T-helper 1 cell treated with Interleukin-12 subunit alpha and Interleukin-12 subunit beta and Interleukin-4 antibody, amounts not matched to agents 30 μg/mL and 1 μg/mL, for 36 hours (primary cell): ENCODE measurements around the gene PSG2.
"Not testable (repeated sequence)": the region's sequence is repeated elsewhere in the genome, so short reads cannot be mapped to it uniquely, and the experiment has no call there.

Experiments used
- H3K27ac Mint-ChIP-seq: one replicate; pipeline ENCODE4 v1.8.0; 2021; ENCODE audit warnings: mild to moderate bottlenecking, mixed read lengths
- H3K27me3 Mint-ChIP-seq: one replicate; pipeline ENCODE4 v1.8.0; 2021; ENCODE audit warnings: low read depth, mixed read lengths
- H3K36me3 Mint-ChIP-seq: one replicate; pipeline ENCODE4 v1.8.0; 2021; ENCODE audit warnings: low read depth, mixed read lengths
- H3K4me1 Mint-ChIP-seq: one replicate; pipeline ENCODE4 v1.8.0; 2021; ENCODE audit warnings: low read depth, mixed read lengths
- H3K4me3 Mint-ChIP-seq: one replicate; pipeline ENCODE4 v1.8.0; 2021; ENCODE audit warnings: mild to moderate bottlenecking, moderate library complexity, mixed read lengths
- H3K9me3 Mint-ChIP-seq: one replicate; pipeline ENCODE4 v1.8.0; 2021; ENCODE audit warnings: mixed read lengths

PSG2 gene

GRCh38 chr19:43098416-43098815, 15.9 kb upstream of the PSG2 start:
- peaks cover 12% of the 10 kb centered on the region for H3K9me3 Mint-ChIP-seq
- H3K36me3 Mint-ChIP-seq, H3K4me3 Mint-ChIP-seq, H3K27me3 Mint-ChIP-seq, H3K27ac Mint-ChIP-seq, H3K4me1 Mint-ChIP-seq: not testable (repeated sequence)

- not testable (repeated sequence) for H3K27ac Mint-ChIP-seq, H3K9me3 Mint-ChIP-seq, H3K4me1 Mint-ChIP-seq
Measured at GRCh38 chr19:43087702-43088340, 5.3 kb upstream of the PSG2 start.

GRCh38 chr19:43085796-43086530, 3.5 kb upstream of the PSG2 start:
- not testable (repeated sequence) for H3K36me3 Mint-ChIP-seq, H3K27me3 Mint-ChIP-seq, H3K27ac Mint-ChIP-seq, H3K4me3 Mint-ChIP-seq, H3K4me1 Mint-ChIP-seq, H3K9me3 Mint-ChIP-seq

More at GRCh38 chr19:43087702-43088340, 5.3 kb upstream of the PSG2 start:
- not testable (repeated sequence) for H3K36me3 Mint-ChIP-seq, H3K4me3 Mint-ChIP-seq, H3K27me3 Mint-ChIP-seq

- H3K4me1 Mint-ChIP-seq, H3K36me3 Mint-ChIP-seq, H3K27ac Mint-ChIP-seq, H3K9me3 Mint-ChIP-seq, H3K27me3 Mint-ChIP-seq, H3K4me3 Mint-ChIP-seq: not testable (repeated sequence)
Measured at GRCh38 chr19:43084196-43084832, 1.8 kb upstream of the PSG2 start.

- H3K27me3 Mint-ChIP-seq, H3K4me1 Mint-ChIP-seq, H3K27ac Mint-ChIP-seq, H3K4me3 Mint-ChIP-seq, H3K36me3 Mint-ChIP-seq, H3K9me3 Mint-ChIP-seq: not testable (repeated sequence)
Measured at GRCh38 chr19:43083721-43084120, 1.2 kb upstream of the PSG2 start.

GRCh38 chr19:43078311-43078710, 4.2 kb downstream of the PSG2 start:
- Mint-ChIP-seq H3K9me3 (no peaks in the 10 kb centered on the region), H3K4me3 (no peak overlapping the region), H3K36me3 (no peaks in the 10 kb centered on the region), H3K27ac (no peak overlapping the region), H3K4me1 (no peaks in the 10 kb centered on the region), H3K27me3 (no peaks in the 10 kb centered on the region)

GRCh38 chr19:43077881-43078280, 4.6 kb downstream of the PSG2 start:
- not testable (repeated sequence) for H3K4me1 Mint-ChIP-seq, H3K4me3 Mint-ChIP-seq, H3K27me3 Mint-ChIP-seq, H3K9me3 Mint-ChIP-seq, H3K27ac Mint-ChIP-seq, H3K36me3 Mint-ChIP-seq

- not testable (repeated sequence) for H3K36me3 Mint-ChIP-seq, H3K27me3 Mint-ChIP-seq, H3K4me1 Mint-ChIP-seq, H3K9me3 Mint-ChIP-seq, H3K27ac Mint-ChIP-seq, H3K4me3 Mint-ChIP-seq
Measured at GRCh38 chr19:43062418-43062817, 20.1 kb downstream of the PSG2 start.

- not testable (repeated sequence) for H3K36me3 Mint-ChIP-seq, H3K4me1 Mint-ChIP-seq, H3K27ac Mint-ChIP-seq, H3K27me3 Mint-ChIP-seq, H3K4me3 Mint-ChIP-seq
- H3K9me3 Mint-ChIP-seq, result peaks cover 14% of the 10 kb centered on the region
Measured at GRCh38 chr19:43061326-43061725, 21.2 kb downstream of the PSG2 start.

GRCh38 chr19:43060254-43060653, 22.2 kb downstream of the PSG2 start:
- H3K27me3 Mint-ChIP-seq, H3K4me1 Mint-ChIP-seq, H3K27ac Mint-ChIP-seq, H3K36me3 Mint-ChIP-seq, H3K4me3 Mint-ChIP-seq: not testable (repeated sequence)
- peaks cover 20% of the 10 kb centered on the region for H3K9me3 Mint-ChIP-seq

- H3K9me3 Mint-ChIP-seq, result peaks cover 28% of the 10 kb centered on the region
- H3K27ac Mint-ChIP-seq, H3K27me3 Mint-ChIP-seq, H3K4me1 Mint-ChIP-seq, H3K4me3 Mint-ChIP-seq, H3K36me3 Mint-ChIP-seq: not testable (repeated sequence)
Measured at GRCh38 chr19:43059482-43059881, 23.0 kb downstream of the PSG2 start.

GRCh38 chr19:43058440-43058839, 24.1 kb downstream of the PSG2 start:
- not testable (repeated sequence) for H3K27ac Mint-ChIP-seq, H3K36me3 Mint-ChIP-seq, H3K27me3 Mint-ChIP-seq, H3K4me1 Mint-ChIP-seq, H3K4me3 Mint-ChIP-seq
- H3K9me3 Mint-ChIP-seq, result peaks cover 36% of the 10 kb centered on the region

GRCh38 chr19:43047966-43048365, 34.5 kb downstream of the PSG2 start:
- H3K4me3 Mint-ChIP-seq, H3K27me3 Mint-ChIP-seq, H3K36me3 Mint-ChIP-seq, H3K27ac Mint-ChIP-seq, H3K4me1 Mint-ChIP-seq, H3K9me3 Mint-ChIP-seq: not testable (repeated sequence)

- H3K9me3 Mint-ChIP-seq, H3K27ac Mint-ChIP-seq, H3K36me3 Mint-ChIP-seq: not testable (repeated sequence)
Measured at GRCh38 chr19:43046578-43046977, 35.9 kb downstream of the PSG2 start.

GRCh38 chr19:43043492-43044180, 38.9 kb downstream of the PSG2 start:
- not testable (repeated sequence) for H3K27ac Mint-ChIP-seq, H3K4me1 Mint-ChIP-seq, H3K9me3 Mint-ChIP-seq, H3K27me3 Mint-ChIP-seq, H3K36me3 Mint-ChIP-seq, H3K4me3 Mint-ChIP-seq

More at GRCh38 chr19:43046578-43046977, 35.9 kb downstream of the PSG2 start:
- not testable (repeated sequence) for H3K27me3 Mint-ChIP-seq, H3K4me3 Mint-ChIP-seq, H3K4me1 Mint-ChIP-seq
